Measurements from ENCODE around the gene GATA1.

DNA sequence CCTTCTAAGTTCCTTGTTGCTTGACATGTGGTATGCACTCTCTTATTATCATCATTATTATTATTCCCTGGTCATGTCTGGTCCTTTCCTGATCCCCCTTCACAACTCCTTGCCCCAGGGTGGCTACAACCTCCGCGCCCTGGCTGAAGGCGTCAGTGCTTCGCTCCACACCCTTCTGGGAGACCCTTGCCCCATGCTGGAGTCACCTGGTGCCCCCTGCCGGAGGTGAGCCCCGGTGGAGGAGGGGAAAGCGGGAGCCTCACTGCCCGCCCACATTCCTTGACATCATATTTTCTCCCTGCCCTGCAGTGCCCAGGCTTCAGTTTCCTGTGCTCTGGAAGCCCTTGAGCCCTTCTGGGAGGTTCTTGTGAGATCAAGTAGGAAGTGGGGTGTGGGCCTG lies 28.9 kb downstream of the GATA1 start:
- TF ChIP-seq, protein P1, sequence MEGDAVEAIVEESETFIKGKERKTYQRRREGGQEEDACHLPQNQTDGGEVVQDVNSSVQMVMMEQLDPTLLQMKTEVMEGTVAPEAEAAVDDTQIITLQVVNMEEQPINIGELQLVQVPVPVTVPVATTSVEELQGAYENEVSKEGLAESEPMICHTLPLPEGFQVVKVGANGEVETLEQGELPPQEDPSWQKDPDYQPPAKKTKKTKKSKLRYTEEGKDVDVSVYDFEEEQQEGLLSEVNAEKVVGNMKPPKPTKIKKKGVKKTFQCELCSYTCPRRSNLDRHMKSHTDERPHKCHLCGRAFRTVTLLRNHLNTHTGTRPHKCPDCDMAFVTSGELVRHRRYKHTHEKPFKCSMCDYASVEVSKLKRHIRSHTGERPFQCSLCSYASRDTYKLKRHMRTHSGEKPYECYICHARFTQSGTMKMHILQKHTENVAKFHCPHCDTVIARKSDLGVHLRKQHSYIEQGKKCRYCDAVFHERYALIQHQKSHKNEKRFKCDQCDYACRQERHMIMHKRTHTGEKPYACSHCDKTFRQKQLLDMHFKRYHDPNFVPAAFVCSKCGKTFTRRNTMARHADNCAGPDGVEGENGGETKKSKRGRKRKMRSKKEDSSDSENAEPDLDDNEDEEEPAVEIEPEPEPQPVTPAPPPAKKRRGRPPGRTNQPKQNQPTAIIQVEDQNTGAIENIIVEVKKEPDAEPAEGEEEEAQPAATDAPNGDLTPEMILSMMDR (IDR thresholded peaks at IDR 0.05), result no peak
- TF ChIP-seq POLR2A (IDR thresholded peaks at IDR 0.05), result no peak
